Fibroblast of lung (primary cell): ENCODE data around the gene RIPOR3.

ENCODE experiments used
- EZH2 ChIP-seq: IDR thresholded peaks from 2 replicates; pipeline ENCODE4 v1.5.1; 2012; ENCODE audit warnings: low read length, control low read depth, mild to moderate bottlenecking; ENCODE audit errors: missing control alignments
- TF ChIP-seq, protein P1 (sequence below), 2 donors: IDR thresholded peaks in 1 of 2; conservative IDR thresholded peaks in 1 of 2; 1 replicate in 1 of 2; 2 replicates in 1 of 2; pipeline ENCODE4 v1.5.1; 2011 to 2012; ENCODE audit warnings: low read length in 2 of 2, control low read depth in 1 of 2, inconsistent platforms in 1 of 2, low read depth in 1 of 2, mild to moderate bottlenecking in 1 of 2

- TF ChIP-seq, protein P1, sequence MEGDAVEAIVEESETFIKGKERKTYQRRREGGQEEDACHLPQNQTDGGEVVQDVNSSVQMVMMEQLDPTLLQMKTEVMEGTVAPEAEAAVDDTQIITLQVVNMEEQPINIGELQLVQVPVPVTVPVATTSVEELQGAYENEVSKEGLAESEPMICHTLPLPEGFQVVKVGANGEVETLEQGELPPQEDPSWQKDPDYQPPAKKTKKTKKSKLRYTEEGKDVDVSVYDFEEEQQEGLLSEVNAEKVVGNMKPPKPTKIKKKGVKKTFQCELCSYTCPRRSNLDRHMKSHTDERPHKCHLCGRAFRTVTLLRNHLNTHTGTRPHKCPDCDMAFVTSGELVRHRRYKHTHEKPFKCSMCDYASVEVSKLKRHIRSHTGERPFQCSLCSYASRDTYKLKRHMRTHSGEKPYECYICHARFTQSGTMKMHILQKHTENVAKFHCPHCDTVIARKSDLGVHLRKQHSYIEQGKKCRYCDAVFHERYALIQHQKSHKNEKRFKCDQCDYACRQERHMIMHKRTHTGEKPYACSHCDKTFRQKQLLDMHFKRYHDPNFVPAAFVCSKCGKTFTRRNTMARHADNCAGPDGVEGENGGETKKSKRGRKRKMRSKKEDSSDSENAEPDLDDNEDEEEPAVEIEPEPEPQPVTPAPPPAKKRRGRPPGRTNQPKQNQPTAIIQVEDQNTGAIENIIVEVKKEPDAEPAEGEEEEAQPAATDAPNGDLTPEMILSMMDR (conservative IDR thresholded peaks at IDR 0.05 in 1 of 2, IDR thresholded peaks at IDR 0.05 in 1 of 2; ENCODE audit: low read depth in 1 of 2, low read length in 2 of 2), result no peak
- TF ChIP-seq EZH2, result no peak
Measured at GRCh38 chr20:50609438-50609989, 81.8 kb downstream of the RIPOR3 start.
